AG04449 (cell line): ENCODE measurements around the gene COTL1.

Experiments
- CTCF ChIA-PET: fragments of 350-600 bp; formaldehyde crosslinking; extraction: SDS; loops from one replicate; lab custom pipeline; 2021; ENCODE audit warnings: antibody characterized with exemption; lab: Yijun Ruan, JAX
- POLR2A ChIA-PET: fragments of 400-600, 350-600 bp; formaldehyde crosslinking; extraction: SDS; loops from one replicate; lab custom pipeline; 2020; ENCODE audit warnings: antibody characterized with exemption, inconsistent platforms; lab: Yijun Ruan, JAX
- DNase-seq: peaks from one replicate; pipeline ENCODE4 v3.0.0-alpha.2; 2010; ENCODE audit warnings: low read depth, low spot score
- H3K4me3 ChIP-seq: 2 replicates; pipeline ENCODE4 v1.5.1; 2011; ENCODE audit warnings: low read depth, mild to moderate bottlenecking, control low read depth, low read length
- CTCF ChIP-seq: IDR thresholded peaks from one replicate; pipeline ENCODE4 v1.5.1; 2011; ENCODE audit warnings: mild to moderate bottlenecking, moderate library complexity, low read length, control low read depth, inconsistent platforms; ENCODE audit not compliant: insufficient read depth; ENCODE audit errors: missing control alignments

COTL1 gene

GRCh38 chr16:84567286-84567962 is 50.5 kb downstream of the COTL1 start:
- no peak for DNase-seq
- CTCF ChIA-PET, result interaction anchor here (0.7 to 1.1 kb wide), 2 partner anchors 56 to 143 kb away, joined by 3 read pairs; no protein-coding TSS in a partner anchor
- POLR2A ChIA-PET, result no interaction called here
- TF ChIP-seq CTCF, result no peak
- H3K4me3 ChIP-seq, result no peak overlapping the region

- POLR2A ChIA-PET, result no interaction called here
- H3K4me3 ChIP-seq, result no peak overlapping the region
- CTCF ChIA-PET, result no interaction called here
- no peak for DNase-seq
- TF ChIP-seq CTCF, result no peak
These were observed 51.2 kb downstream of the COTL1 start for GRCh38 chr16:84566545-84567257.

- DNase-seq, result no peak
- CTCF ChIA-PET, result interaction anchor here (0.6 to 1.7 kb wide), 5 partner anchors 14 to 173 kb away, joined by 3 to 5 read pairs (median 3); no protein-coding TSS in a partner anchor
- POLR2A ChIA-PET, result no interaction called here
- TF ChIP-seq CTCF, result no peak
- H3K4me3 ChIP-seq, result no peak overlapping the region
These were observed 52.0 kb downstream of the COTL1 start for GRCh38 chr16:84565669-84566495.

DNA sequence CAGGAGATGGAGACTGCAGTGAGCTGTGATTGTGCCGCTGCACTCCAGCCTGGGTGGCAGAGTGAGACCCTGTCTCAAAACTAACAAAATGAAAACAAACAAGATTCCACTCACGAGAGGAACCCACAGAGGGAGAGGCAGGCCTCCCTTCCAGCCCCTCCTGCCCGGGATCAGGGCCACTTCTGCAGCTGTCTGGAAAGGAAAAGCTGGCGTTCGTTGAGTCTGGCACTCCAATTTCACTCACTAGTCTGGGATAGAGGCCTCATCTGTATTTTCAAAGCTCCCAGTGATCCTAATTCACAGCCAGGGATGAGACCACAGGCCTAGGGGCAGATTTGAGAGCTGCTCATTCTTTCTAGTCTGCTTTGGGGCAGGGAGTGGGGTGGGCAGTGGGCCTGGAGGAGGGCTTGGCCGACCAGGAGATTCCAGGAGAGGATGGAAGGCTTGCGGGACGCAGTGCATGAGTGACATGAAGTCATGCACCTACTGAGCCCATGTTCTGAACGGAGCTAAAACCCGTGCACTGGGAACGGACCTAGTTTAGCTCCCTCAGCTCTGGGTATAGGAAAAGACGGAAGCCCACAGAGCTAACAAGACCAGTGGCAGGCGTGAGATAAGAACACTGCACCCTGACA is 54.0 kb downstream of the COTL1 start:
- ChIA-PET CTCF (interaction anchor here (1.3 to 3.0 kb wide), 2 partner anchors 11 to 18 kb away, joined by 3 to 10 read pairs; no protein-coding TSS in a partner anchor), POLR2A (interaction anchor here (0.6 kb wide), 1 partner anchor 54 kb away, joined by 3 read pairs; the partner anchor contains the start of gene COTL1)
- no peak for DNase-seq
- H3K4me3 ChIP-seq, result no peak overlapping the region
- TF ChIP-seq CTCF, result no peak

- CTCF ChIA-PET, result interaction anchor here (0.8 to 3.0 kb wide), 4 partner anchors 12 to 163 kb away, joined by 3 to 10 read pairs (median 4); no protein-coding TSS in a partner anchor
- no peak for TF ChIP-seq CTCF
- POLR2A ChIA-PET, result interaction anchor here (0.6 to 1.1 kb wide), 2 partner anchors 55 kb away, joined by 3 read pairs; partner anchors contain the start of gene COTL1
- no peak overlapping the region for H3K4me3 ChIP-seq
- no peak for DNase-seq
These were observed 54.7 kb downstream of the COTL1 start for GRCh38 chr16:84563064-84563715.
